Measurements from ENCODE around the gene SPRED2. TPM values are rescaled to one million over a fixed set of nuclear protein-coding genes. Genes with fewer than 3 reads are reported as not detected.

The SPRED2 gene
- 8.6 and 12.2 TPM in 2 replicates for total RNA-seq (2014; rRNA removed)
- 8.2 TPM for polyA plus RNA-seq (2012)

- DNase-seq (ENCODE audit: low read depth) = peak; percentile 96
Observed at GRCh38 chr2:65432227-65433190, at the start of gene SPRED2. SPRED2 (minus strand) TSS chr2:65432599; CDS start chr2:65431987, 612 bp downstream.

DNA sequence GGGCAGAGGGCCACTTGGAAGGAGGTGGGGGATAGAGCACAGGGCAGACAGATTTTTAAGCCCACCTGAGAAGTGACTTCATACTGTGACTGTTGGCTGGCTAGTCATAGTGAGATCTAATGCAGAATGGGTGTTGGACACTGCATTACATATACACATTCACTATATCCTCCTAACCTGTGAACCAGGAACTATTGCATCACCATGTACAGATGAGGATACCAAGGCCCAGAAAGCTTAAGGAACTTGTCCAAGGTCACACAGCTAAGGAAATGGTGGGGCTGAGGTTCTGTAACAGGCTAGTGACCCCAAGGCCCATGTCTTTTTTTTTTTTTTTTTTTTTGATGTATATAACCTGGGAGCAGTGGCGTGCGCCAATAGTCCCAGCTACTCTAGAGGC is 49.6 kb upstream of the SPRED2 start:
- no peak for DNase-seq (ENCODE audit: low read depth)

- no peak for DNase-seq (ENCODE audit: low read depth)
Observed at GRCh38 chr2:65479524-65479923, 47.1 kb upstream of the SPRED2 start.

DNA sequence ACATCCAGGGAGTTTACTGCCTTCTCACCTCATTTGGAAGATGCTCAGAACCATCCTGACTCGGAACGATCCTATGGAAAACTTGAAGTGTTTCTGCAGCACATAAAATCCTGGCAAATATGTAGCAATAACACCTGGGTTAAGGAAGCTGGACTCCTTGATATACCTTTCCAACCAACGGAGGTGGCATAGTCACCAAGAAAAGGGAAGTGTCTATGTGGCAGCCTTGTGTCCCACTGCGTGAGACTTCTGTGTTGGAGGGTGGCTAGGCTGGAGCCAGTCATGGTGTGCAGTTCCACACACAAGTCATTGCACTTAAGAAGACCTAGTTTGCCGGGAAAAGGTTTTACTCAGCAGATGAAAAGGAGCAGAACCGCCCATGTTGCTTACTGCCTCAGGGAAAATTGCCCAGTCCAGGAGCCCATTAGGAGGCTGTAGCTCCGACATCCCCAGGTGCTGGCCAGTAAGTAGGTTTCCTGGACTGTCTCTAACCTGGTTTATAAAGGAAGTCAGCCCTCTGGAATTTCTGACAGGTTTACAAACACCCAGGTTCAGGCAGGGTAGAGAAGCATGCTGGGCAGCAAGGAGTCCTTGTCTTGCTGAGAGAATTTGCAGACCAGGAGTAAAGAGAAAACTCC is 46.2 kb upstream of the SPRED2 start:
- no peak for DNase-seq (ENCODE audit: low read depth)

- no peak for DNase-seq (ENCODE audit: low read depth)
Observed at GRCh38 chr2:65477590-65477989, 45.2 kb upstream of the SPRED2 start.

DNA sequence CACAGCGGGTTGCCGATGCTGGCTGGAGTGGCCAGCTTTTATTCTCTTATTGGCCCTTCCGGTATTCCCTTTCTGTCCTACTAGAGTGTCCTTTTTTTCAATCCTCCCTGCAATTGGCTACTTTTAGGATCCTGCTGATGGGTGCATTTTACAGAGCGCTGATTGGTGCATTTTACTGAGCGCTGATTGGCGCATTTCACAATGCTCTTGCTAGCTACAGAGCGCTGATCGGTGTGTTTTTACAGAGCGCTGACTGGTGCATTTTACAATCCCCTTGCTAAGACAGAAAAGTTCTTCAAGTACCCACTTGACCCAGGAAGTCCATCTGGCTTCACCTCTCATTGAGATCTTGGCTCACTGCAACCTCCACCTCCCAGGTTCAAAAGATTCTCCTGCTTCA is 44.4 kb upstream of the SPRED2 start:
- no peak for DNase-seq (ENCODE audit: low read depth)

- no peak for DNase-seq (ENCODE audit: low read depth)
Observed at GRCh38 chr2:65475000-65475399, 42.6 kb upstream of the SPRED2 start.

DNA sequence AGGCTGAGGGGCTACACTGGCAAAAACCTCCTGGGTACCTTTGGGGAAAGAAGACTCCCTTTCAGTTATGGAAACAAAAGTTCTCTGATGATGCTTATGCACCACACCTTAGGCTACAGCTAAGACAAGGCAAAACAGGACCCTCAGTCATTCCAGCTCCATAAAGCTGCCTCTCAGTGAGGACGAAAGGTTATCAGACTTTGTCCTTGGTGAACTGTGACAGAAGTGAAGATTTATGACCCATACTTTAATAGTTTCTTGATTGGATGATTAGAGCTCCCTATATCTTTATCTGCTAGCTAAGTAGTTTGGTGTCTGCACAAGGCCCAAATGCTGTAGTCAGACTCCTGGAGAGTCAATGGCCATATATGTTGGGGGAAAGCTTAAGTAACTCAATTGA is 40.6 kb upstream of the SPRED2 start:
- no peak for DNase-seq (ENCODE audit: low read depth)

GRCh38 chr2:65471409-65471808 is 39.0 kb upstream of the SPRED2 start:
- no peak for DNase-seq (ENCODE audit: low read depth)

- DNase-seq (ENCODE audit: low read depth) = no peak
Observed at GRCh38 chr2:65466551-65466950, 34.2 kb upstream of the SPRED2 start.

DNA sequence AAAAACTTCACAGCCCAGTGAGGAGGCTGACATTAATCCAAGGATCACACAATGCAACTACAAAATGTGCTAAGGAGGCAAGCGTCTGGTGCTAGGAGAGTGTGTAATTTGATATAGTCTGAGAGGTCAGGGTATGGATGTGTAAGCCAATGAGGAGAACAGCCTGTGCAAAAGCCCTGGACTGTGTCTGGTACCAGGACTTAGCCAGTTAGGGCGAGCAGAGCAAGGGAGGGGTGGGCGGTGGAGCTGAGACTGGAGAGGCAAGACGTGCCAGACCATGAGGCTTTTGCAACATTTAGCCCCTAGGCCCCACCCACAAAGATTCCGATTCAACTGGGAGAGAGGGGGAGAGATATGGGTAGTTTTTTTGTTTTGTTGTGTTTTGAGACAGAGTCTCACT is 33.5 kb upstream of the SPRED2 start:
- DNase-seq (ENCODE audit: low read depth) = no peak

DNA sequence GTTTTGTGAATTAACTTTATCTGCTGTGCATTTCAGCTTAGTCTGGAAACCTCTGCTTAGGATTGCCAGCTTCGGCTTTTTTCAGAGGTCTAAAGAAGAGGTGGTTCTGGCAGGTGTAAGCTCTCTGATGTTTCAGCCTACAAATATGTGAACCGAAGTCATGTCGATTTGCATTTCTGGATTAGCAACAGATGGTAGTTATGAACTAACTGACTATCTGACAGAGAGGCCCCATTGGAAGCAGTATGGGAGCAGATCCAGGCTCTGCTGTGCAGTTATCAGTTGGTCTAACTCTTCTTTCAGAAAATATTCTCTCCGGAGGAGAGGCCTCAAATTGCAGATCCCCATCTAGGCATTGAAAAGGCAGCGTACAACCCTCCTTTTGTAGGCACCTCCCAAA is 32.7 kb upstream of the SPRED2 start:
- DNase-seq (ENCODE audit: low read depth) = no peak

GRCh38 chr2:65464604-65465003 is 32.2 kb upstream of the SPRED2 start:
- DNase-seq (ENCODE audit: low read depth) = no peak

GRCh38 chr2:65458999-65459398 is 26.6 kb upstream of the SPRED2 start:
- peak; percentile 44 for DNase-seq (ENCODE audit: low read depth)

DNA sequence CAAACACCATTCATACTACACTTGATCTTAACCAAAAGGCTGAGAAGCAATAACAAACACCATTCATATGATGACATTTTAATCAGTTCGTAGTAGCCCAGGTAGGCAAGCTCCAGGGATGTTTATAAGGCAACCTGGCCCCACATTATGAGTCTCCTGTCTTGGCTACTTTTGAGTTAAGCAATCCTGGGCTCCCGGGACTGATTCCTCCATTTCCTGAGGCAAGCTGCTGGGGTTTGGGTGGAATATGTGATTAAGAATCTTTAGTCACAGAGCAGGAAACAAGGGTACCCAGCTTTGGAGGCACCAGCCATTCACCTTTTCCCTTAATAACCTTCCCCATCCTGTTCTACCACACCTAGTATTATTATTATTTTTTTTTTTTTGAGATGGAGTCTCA is 24.5 kb upstream of the SPRED2 start:
- no peak for DNase-seq (ENCODE audit: low read depth)

DNA sequence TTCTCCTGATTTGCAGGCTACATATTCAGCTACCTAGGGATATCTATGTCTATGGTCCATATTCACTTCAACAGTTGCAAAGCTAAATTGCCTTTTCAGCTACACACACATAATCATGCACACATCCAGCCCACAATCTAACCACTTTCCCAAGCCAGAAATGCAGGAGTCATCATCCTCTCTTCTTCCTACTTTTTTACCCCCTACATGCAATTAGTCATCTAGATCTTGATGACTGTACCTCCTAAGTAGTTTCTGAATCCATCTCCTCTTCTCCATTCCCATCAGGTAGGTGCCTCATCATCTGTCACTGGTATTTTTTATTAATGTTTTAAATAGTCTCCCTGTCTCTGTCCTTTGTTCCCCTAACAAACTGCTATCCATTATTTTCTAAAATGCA is 23.7 kb upstream of the SPRED2 start:
- DNase-seq (ENCODE audit: low read depth) = peak; percentile 80

- DNase-seq (ENCODE audit: low read depth) = no peak
Observed at GRCh38 chr2:65453916-65454315, 21.5 kb upstream of the SPRED2 start.

GRCh38 chr2:65452150-65452895 is 19.9 kb upstream of the SPRED2 start:
- DNase-seq (ENCODE audit: low read depth) = no peak

- no peak for DNase-seq (ENCODE audit: low read depth)
Observed at GRCh38 chr2:65450810-65451209, 18.4 kb upstream of the SPRED2 start.

- no peak for DNase-seq (ENCODE audit: low read depth)
Observed at GRCh38 chr2:65450393-65450792, 18.0 kb upstream of the SPRED2 start.

DNA sequence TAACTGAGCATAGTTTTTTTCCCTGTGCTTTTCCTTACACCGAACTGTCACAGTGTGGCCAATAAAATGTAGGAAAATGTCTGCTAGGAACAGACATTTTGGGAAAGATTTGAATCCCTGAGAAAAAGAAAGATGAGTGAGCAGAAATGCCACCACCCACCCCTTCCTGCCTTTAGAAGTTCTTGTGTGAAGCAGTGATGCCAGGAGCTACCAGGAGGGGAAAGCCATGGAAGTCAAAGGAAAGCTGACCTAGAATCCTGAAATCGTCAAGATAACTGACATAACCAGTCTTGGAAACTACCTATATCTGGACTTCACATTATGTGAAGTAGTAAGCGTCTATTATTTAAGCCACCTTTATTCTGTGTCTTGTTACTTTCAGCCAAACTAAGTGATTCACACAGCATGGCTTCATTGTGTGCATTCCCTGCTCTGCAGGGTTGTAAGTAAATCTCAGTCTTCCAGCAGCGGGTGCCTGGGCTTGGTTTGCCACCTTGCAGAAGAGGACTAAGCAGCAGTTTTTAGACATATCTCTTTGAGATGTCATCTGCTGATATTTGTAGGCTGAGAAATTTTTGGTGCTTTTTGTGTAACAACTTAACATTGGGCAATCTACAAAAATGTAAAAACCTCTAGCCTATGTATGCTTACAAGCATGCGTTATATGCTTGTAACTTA is 11.2 kb upstream of the SPRED2 start:
- DNase-seq (ENCODE audit: low read depth) = no peak
